Stimulated activated memory B cell treated with anti-CD40 and anti-IgM and Interleukin-4, amounts not matched to agents 10 μg/mL and 1 μg/mL and 100 μg/mL, for 72 hours (primary cell): ENCODE results near the gene APOBEC3F.
A peak's percentile ranks its signal among the peaks of the same experiment; 100 is the strongest.

Experiments
- ATAC-seq: fragments of 150-1000 bp; cut with Tn5 transposase; 2 replicates; pipeline ENCODE4 v1.10.0; 2021
- H3K27ac Mint-ChIP-seq: one replicate; pipeline ENCODE4 v1.8.0; 2022; ENCODE audit warnings: mild to moderate bottlenecking, mixed read lengths
- H3K27me3 Mint-ChIP-seq: one replicate; pipeline ENCODE4 v1.8.0; 2022; ENCODE audit warnings: mixed read lengths
- H3K36me3 Mint-ChIP-seq: one replicate; pipeline ENCODE4 v1.8.0; 2022; ENCODE audit warnings: mixed read lengths
- H3K4me1 Mint-ChIP-seq: one replicate; pipeline ENCODE4 v1.8.0; 2022; ENCODE audit warnings: mixed read lengths
- H3K4me3 Mint-ChIP-seq: one replicate; pipeline ENCODE4 v1.8.0; 2022; ENCODE audit warnings: mild to moderate bottlenecking, moderate library complexity, mixed read lengths
- H3K9me3 Mint-ChIP-seq: one replicate; pipeline ENCODE4 v1.8.0; 2022; ENCODE audit warnings: mixed read lengths

Gene APOBEC3F

DNA sequence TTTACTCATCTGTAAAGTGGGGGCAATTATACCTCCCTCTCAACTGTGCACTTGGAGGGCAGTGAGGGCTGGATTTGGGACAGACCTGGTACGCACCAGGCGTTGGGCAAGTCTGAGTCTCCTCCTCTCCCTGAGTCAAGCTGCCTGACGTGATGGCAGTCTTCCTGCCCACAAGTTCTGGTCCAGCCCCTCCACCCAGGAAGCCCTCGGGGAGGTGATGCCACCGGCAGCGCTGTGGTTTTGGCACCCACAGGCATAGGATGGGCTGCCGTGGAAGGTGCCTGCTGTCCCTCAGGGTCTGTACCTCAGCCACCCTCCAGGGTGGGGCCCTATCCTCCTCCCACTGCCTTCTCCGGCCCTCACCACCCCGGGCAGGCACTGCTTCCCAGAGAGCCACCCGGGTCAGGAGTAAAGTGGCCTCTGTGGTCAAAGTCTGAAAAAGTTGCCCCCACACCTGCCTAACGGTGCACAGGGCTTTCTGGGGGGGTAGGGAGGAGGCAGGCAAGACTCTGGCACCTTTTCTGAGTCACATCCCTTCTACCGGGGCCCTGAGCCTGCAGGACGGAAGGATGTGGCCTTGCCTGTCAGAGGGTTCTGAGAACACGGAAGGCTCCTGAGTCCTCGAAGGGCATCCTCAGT is 49.9 kb downstream of the APOBEC3F start:
- Mint-ChIP-seq H3K4me3 (peak overlapping the region; percentile 55), H3K27me3 (no peaks in the 10 kb centered on the region), H3K9me3 (no peaks in the 10 kb centered on the region), H3K4me1 (peaks cover 73% of the 10 kb centered on the region), H3K36me3 (peaks cover 17% of the 10 kb centered on the region), H3K27ac (peak overlapping the region; percentile 79)
- peak; percentile 72 for ATAC-seq

DNA sequence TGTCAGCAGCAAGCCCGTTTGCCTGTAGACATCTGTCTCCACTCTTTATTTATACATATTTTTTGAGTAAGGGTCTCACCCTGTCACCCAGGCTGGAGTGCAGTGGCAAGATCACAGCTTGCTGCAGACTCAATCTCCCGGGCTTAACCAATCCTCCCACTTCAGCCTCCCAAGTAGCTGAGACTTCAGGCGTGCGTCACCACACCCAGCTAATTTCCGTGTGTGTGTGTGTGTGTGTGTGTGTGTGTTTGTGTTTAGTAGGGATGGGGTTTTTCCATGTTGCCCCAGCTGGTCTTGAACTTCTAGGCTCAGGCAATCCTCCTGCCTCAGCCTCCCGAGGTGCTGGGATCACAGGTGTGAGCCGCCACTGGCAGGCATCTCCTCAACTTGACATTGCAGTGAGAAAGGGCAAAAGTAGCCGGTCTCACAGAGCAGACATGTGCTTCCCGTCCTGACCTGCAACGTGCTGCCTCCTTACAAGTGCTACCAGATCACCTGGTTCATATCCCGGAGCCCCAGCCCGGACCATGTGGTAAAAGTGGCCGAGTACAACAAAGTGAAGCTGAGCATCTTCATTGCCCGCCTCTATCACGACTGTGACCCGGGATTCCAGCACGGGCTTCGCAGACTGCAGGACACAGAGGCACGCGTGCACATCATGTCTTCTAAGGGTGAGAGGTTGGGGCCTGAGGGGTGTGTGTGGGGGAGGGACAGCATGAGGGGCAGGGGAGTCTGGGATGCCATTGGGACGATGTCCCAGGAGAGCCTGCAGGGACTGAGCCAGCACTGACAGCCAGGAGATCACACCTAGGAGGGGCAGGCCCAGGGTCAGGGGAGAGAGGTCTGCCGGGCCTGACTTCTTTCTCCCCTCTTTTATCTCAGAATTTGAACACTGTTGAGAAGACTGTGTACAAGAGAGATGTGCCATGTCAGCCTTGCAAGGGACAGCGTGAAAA is 50.7 kb downstream of the APOBEC3F start:
- Mint-ChIP-seq H3K4me1 (peaks cover 79% of the 10 kb centered on the region), H3K36me3 (peaks cover 10% of the 10 kb centered on the region), H3K27me3 (no peaks in the 10 kb centered on the region), H3K4me3 (no peak overlapping the region), H3K9me3 (no peaks in the 10 kb centered on the region), H3K27ac (peak overlapping the region; percentile 79)
- ATAC-seq, result no peak

DNA sequence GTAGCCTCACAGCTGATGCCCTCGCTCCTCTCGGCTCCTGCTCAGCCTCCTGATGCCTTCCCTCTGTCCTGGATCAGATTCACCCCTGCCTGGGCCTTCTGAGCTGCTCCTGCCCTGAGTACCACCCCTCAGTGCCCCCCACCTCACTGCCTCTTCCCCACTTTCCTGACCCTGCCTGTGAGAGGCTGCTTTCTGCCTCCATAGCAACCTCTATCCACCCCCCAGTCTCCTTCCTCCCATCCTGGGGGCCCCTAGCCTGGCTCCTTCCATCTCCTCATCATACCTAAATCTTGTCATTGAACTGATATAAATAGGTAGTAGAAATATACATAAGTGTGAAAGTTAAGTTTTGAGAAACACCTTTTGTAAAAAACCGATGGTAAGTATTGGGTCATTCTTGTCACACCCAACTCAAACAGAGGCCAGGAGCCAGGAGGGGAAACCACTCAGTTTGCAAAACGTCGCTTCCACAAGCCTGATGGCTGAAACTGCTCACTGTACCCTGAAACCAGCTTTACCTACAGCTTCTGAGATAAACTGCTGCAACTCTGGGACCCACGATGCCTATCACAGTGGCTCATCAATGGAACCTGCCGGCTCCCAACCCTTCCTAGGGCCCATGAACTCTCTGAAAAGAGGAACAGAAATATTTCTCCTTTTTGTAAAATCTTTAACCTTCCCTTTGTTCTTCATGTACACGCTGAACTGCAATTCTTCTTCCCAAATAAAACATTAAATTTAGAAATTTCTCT is 51.6 kb downstream of the APOBEC3F start:
- peak; percentile 13 for ATAC-seq
- peaks cover 3% of the 10 kb centered on the region for H3K36me3 Mint-ChIP-seq
- peak overlapping the region; percentile 1 for H3K4me3 Mint-ChIP-seq
- peaks cover 83% of the 10 kb centered on the region for H3K4me1 Mint-ChIP-seq
- H3K9me3 Mint-ChIP-seq, result no peaks in the 10 kb centered on the region
- H3K27ac Mint-ChIP-seq, result peak overlapping the region; percentile 79
- H3K27me3 Mint-ChIP-seq, result no peaks in the 10 kb centered on the region

DNA sequence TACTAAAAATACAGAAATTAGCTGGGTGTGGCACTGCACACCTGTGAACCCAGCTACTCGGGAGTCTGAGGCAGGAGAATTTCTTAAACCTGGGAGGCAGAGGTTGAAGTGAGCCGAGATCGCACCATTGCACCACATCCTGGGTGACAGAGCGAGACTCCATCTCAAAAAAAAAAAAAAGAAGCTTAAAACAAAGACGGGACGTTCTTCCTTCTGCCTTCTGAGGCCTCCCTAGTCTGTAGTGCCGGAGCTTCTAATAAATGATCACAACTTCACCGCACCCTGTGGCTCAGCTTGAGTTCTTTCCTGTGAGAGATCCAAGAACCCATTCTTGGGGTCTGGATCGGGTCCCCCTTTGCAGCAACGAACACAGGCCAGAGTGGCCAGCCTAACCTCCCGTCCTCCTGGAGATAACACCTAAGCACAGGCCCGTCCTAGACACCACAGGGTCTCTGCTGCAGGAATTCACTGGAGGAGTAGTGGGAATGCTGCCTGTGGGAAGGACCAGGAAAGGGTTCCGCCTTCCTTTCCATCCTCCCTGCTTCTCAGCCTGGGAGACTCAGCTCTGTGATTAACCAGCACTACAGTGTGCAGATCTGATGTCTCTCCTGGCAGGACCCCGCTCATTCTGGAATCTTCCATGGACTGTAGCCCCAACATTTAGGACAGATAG is 54.2 kb downstream of the APOBEC3F start:
- no peak for ATAC-seq
- Mint-ChIP-seq H3K4me3 (no peak overlapping the region), H3K27me3 (no peaks in the 10 kb centered on the region), H3K27ac (peak overlapping the region; percentile 92), H3K36me3 (no peaks in the 10 kb centered on the region), H3K9me3 (no peaks in the 10 kb centered on the region), H3K4me1 (peaks cover 90% of the 10 kb centered on the region)

DNA sequence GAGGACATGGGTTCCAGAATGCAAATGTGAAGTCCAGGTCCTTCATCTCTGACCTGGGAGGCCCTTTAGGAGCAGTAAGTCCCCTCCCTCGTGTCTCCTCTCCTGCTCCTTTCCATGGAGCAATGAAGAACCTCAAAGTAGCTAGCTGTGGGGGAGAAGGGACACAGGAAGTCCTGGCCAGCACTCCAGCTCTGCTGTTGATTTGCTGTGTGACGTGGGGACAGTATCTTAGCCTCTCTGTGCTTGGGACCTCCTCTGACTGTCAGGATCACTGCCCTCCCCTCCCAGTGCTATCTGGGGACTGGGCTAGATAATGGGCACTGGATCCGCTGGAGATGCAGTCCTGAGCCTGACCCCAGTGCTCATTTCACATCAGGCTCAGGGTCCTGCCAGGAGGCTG is 55.3 kb downstream of the APOBEC3F start:
- Mint-ChIP-seq H3K9me3 (no peaks in the 10 kb centered on the region), H3K4me3 (no peak overlapping the region), H3K27ac (peak overlapping the region; percentile 92), H3K36me3 (no peaks in the 10 kb centered on the region), H3K27me3 (no peaks in the 10 kb centered on the region), H3K4me1 (peaks cover 90% of the 10 kb centered on the region)
- no peak for ATAC-seq

DNA sequence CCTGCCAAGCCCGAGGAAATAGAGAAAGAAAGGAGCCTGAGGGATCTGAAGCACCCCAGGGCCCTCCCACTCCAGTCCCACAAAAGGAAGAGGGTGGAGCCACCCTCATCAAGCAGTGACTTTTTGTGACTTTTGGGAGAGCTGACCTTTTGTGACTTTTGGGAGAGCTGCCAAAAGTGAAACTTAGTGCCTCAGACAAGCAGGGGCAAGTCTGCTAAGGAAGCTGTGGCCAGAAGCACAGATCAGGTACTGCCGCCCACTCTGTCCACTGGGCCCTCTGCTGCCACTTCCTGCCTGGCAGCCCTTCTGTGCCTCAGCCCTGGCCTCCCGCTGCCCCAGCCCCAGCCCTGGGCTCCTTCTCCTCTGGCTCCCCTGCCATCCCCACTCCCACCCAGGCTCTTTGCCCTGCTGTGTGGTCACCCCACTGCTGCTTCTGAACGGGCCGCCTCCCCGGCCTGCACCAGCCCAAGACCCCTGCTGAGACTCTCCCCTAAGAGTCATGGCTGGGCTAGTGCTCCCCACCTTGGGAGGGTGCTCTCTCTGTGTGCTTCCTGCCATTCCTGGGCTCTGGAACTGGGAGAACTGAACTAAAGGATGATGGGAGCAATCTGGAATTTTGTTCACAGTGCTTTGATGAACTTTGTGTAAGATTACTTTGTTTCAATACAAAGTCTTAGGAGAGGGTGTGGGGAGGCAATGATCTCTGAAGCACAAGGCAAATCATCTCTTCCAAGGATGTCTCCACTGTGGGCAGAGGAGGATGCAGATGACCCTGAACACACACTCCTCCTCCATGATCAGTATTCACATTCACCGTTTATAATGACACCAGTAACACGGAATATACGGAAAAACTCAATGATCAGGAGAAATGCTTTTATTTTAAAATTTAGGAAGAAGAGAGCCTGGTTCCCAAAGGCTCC is 56.7 kb downstream of the APOBEC3F start, which contains the start of gene APOBEC3H:
Gene APOBEC3H (plus strand): TSS at position 147 of the 923 bp plus-strand sequence. CDS start 3,035 bp downstream, outside the sequence.
- no peaks in the 10 kb centered on the region for H3K36me3 Mint-ChIP-seq
- H3K9me3 Mint-ChIP-seq, result no peaks in the 10 kb centered on the region
- H3K27me3 Mint-ChIP-seq, result no peaks in the 10 kb centered on the region
- H3K27ac Mint-ChIP-seq, result peak within 1 kb of the TSS; percentile 92
- peak within 1 kb of the TSS; percentile 68 for H3K4me3 Mint-ChIP-seq
- peak; percentile 55 for ATAC-seq
- peaks cover 79% of the 10 kb centered on the region for H3K4me1 Mint-ChIP-seq

DNA sequence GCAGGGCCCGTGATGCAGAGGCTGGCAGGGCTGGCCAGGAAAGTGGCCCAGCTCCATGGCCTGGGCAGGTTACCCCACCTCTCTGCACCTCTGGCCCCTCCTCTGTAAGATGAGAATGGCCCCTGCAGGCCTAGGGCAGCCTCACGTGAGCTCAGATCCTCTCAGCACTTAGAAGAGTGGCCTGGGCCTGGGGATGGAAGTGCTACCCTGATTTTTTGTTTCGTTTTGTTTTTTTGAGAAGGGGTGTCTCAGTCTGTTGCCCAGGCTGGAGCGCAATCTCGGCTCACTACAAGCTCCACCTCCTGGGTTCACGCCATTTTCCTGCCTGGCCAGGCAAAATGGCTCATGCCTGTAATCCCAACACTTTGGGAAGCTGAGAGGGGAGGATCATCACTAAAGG is 57.4 kb downstream of the APOBEC3F start:
- H3K36me3 Mint-ChIP-seq, result no peaks in the 10 kb centered on the region
- peak overlapping the region; percentile 92 for H3K27ac Mint-ChIP-seq
- H3K27me3 Mint-ChIP-seq, result no peaks in the 10 kb centered on the region
- no peak for ATAC-seq
- H3K4me3 Mint-ChIP-seq, result peak overlapping the region; percentile 68
- peaks cover 73% of the 10 kb centered on the region for H3K4me1 Mint-ChIP-seq
- no peaks in the 10 kb centered on the region for H3K9me3 Mint-ChIP-seq

DNA sequence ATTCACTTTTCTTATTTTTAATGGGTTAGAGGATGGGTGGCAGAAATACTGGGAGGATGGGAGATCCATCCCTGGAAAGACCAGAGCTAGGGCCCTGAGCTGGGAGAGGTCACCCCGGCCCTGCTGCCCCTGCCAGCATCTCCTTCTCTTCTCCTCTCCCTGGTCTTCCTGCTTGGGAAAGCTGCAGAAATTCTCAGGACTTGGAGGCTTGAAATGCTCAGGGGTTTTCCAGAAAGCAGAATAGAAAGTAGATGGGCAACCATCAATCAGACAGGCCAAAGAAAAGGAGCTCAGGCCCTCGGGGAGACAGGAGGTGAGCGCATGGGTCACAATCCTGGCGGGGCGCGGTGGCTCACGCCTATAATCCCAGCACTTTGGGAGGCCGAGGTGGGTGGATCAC is 57.9 kb downstream of the APOBEC3F start:
- H3K27me3 Mint-ChIP-seq, result no peaks in the 10 kb centered on the region
- ATAC-seq, result no peak
- H3K27ac Mint-ChIP-seq, result peak overlapping the region; percentile 92
- peaks cover 72% of the 10 kb centered on the region for H3K4me1 Mint-ChIP-seq
- peak overlapping the region; percentile 49 for H3K4me3 Mint-ChIP-seq
- no peaks in the 10 kb centered on the region for H3K36me3 Mint-ChIP-seq
- H3K9me3 Mint-ChIP-seq, result no peaks in the 10 kb centered on the region

DNA sequence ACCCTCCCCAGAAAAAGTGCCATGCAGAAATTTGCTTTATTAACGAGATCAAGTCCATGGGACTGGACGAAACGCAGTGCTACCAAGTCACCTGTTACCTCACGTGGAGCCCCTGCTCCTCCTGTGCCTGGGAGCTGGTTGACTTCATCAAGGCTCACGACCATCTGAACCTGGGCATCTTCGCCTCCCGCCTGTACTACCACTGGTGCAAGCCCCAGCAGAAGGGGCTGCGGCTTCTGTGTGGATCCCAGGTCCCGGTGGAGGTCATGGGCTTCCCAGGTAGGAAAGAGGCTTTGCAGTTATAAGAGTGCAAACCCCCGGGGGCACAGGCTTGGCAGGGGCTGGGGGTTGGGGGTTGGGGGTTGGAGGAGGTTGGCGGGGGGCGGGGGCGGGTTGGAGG is 60.6 kb downstream of the APOBEC3F start:
- ATAC-seq, result no peak
- Mint-ChIP-seq H3K27ac (peak overlapping the region; percentile 92), H3K27me3 (no peaks in the 10 kb centered on the region), H3K4me3 (no peak overlapping the region), H3K4me1 (peaks cover 50% of the 10 kb centered on the region), H3K9me3 (no peaks in the 10 kb centered on the region), H3K36me3 (no peaks in the 10 kb centered on the region)

DNA sequence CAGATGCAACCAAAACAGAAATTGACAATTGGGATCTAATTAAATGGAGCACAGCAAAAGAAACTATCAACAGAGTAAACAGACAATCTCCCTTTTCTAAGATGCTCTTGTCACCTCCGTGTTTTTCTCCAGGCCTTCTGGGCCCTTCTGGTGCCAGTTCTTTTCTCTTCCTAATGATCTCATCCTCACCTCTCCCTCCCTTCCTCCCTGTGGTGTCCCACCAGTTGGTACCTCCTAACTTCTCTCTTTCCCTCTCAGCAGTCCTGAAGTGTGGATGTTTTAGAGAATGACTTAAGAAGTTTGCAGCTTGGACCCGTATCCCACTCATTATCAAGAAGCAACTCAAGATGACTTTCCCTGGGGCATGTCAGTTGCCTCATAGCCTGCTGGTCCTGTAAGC is 62.8 kb downstream of the APOBEC3F start:
- H3K27ac Mint-ChIP-seq, result peak overlapping the region; percentile 58
- H3K9me3 Mint-ChIP-seq, result no peaks in the 10 kb centered on the region
- no peak for ATAC-seq
- peaks cover 29% of the 10 kb centered on the region for H3K4me1 Mint-ChIP-seq
- no peaks in the 10 kb centered on the region for H3K36me3 Mint-ChIP-seq
- no peaks in the 10 kb centered on the region for H3K27me3 Mint-ChIP-seq
- no peak overlapping the region for H3K4me3 Mint-ChIP-seq
